Endodermal cell (in vitro differentiated cells): Measurements from ENCODE around the gene TMPRSS4. TPM values are rescaled to one million over a fixed set of nuclear protein-coding genes. Genes with fewer than 3 reads are reported as not detected.

Experiments used
- DNase-seq: peaks from one replicate; pipeline ENCODE4 v3.0.0-alpha.2; 2017
- H3K27ac ChIP-seq: 2 replicates; pipeline ENCODE4 v1.5.1; 2013; ENCODE audit warnings: mild to moderate bottlenecking, low read depth, low read length, moderate library complexity
- H3K27me3 ChIP-seq: 2 replicates; pipeline ENCODE4 v1.6.1; 2013; ENCODE audit warnings: mild to moderate bottlenecking, low read length, moderate library complexity; ENCODE audit not compliant: insufficient read depth, control insufficient read depth, poor library complexity, severe bottlenecking
- H3K36me3 ChIP-seq: 2 replicates; pipeline ENCODE4 v1.7.0; 2013; ENCODE audit warnings: mild to moderate bottlenecking, low read length, moderate library complexity; ENCODE audit not compliant: control insufficient read depth, insufficient read depth
- H3K4me1 ChIP-seq: one replicate; pipeline ENCODE4 v1.7.0; 2013; ENCODE audit warnings: low read length; ENCODE audit not compliant: control insufficient read depth, insufficient read depth
- H3K4me3 ChIP-seq: 2 replicates; pipeline ENCODE4 v1.5.1; 2013; ENCODE audit warnings: mild to moderate bottlenecking, low read length, moderate library complexity
- H3K9ac ChIP-seq: 2 replicates; pipeline ENCODE4 v1.6.1; 2013; ENCODE audit warnings: mild to moderate bottlenecking, low read length, moderate library complexity; ENCODE audit not compliant: poor library complexity, severe bottlenecking; ENCODE audit errors: extremely low read depth
- H3K9me3 ChIP-seq: 2 replicates; pipeline ENCODE4 v1.6.1; 2013; ENCODE audit warnings: mild to moderate bottlenecking, low read length, moderate library complexity; ENCODE audit not compliant: control insufficient read depth
- H3K27ac Mint-ChIP-seq: 2 replicates; pipeline ENCODE4 v1.8.0; 2020; ENCODE audit warnings: mixed read lengths
- H3K27me3 Mint-ChIP-seq: 2 replicates; pipeline ENCODE4 v1.8.0; 2021; ENCODE audit warnings: mild to moderate bottlenecking, mixed read lengths; ENCODE audit not compliant: insufficient read depth
- H3K36me3 Mint-ChIP-seq: 2 replicates; pipeline ENCODE4 v1.8.0; 2020; ENCODE audit warnings: low read depth, mixed read lengths
- H3K4me1 Mint-ChIP-seq: 2 replicates; pipeline ENCODE4 v1.8.0; 2020; ENCODE audit warnings: mixed read lengths
- H3K4me3 Mint-ChIP-seq: 2 replicates; pipeline ENCODE4 v1.8.0; 2020; ENCODE audit warnings: mild to moderate bottlenecking, moderate library complexity, mixed read lengths
- H3K9me3 Mint-ChIP-seq: 2 replicates; pipeline ENCODE4 v1.8.0; 2020; ENCODE audit warnings: mild to moderate bottlenecking, mixed read lengths
- WGBS, 2 experiments: methylation state at CpG; one replicate each; pipeline versions ENCODE4 v1.1.5 to v1.1.7; 2013; ENCODE audit warnings: missing lambda C conversion rate in 2 of 2, mixed read lengths in 1 of 2; ENCODE audit not compliant: insufficient coverage in 1 of 2, insufficient read length in 1 of 2; 5-methylcytosine and 5-hydroxymethylcytosine counted together
- total RNA-seq, 2 donors: library from RNA; stranded (reverse); fragmentation: NEBNext Ultra II Directional in 1 of 2; extraction: Animal tissue kit (Norgen Biotek cat#: 25700) in 1 of 2; gene quantifications; 2 replicates in 1 of 2; 3 replicates in 1 of 2; pipeline ENCODE4 v1.2.1, GENCODE V29; 2021
- TF ChIP-seq, protein P1 (sequence below): fragments of 200-600 bp; sonication (generic); conservative IDR thresholded peaks from 2 replicates; pipeline ENCODE4 v1.5.0; 2021; ENCODE audit warnings: antibody characterized with exemption, mild to moderate bottlenecking

The TMPRSS4 gene
- total RNA-seq, 2 donors from 2014 or later: not detected

DNA sequence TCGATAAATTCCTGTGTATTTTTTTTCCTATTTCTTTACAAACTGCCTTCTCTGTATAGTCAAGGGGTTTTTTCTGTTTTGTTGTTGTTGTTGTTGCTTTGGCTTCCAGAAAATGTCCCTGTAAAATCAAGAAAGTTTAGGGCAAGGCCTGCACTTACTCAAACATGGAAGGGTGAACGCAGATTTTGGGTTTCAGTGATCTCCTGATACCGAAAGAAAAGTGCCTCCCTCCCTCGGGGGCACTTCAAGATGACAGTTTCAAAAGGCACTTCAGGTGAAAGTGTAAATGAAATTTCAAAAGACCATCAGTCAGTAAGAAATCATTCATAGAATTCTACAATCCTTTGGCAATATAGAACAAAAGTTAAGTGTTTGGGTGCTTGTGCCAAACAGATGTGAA lies 43.4 kb upstream of the TMPRSS4 start:
- H3K36me3 ChIP-seq: no peaks in the 10 kb centered on the region
- 65 to 84% methylated on average over 2 to 3 of the region's 4 CpGs for WGBS, 2 experiments
- DNase-seq: no peak
- H3K27me3 ChIP-seq: no peaks in the 10 kb centered on the region
- H3K27me3 Mint-ChIP-seq: peaks cover 8% of the 10 kb centered on the region
- H3K27ac ChIP-seq: no peak overlapping the region
- TF ChIP-seq, protein P1, sequence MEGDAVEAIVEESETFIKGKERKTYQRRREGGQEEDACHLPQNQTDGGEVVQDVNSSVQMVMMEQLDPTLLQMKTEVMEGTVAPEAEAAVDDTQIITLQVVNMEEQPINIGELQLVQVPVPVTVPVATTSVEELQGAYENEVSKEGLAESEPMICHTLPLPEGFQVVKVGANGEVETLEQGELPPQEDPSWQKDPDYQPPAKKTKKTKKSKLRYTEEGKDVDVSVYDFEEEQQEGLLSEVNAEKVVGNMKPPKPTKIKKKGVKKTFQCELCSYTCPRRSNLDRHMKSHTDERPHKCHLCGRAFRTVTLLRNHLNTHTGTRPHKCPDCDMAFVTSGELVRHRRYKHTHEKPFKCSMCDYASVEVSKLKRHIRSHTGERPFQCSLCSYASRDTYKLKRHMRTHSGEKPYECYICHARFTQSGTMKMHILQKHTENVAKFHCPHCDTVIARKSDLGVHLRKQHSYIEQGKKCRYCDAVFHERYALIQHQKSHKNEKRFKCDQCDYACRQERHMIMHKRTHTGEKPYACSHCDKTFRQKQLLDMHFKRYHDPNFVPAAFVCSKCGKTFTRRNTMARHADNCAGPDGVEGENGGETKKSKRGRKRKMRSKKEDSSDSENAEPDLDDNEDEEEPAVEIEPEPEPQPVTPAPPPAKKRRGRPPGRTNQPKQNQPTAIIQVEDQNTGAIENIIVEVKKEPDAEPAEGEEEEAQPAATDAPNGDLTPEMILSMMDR: no peak
- no peak overlapping the region for H3K27ac Mint-ChIP-seq
- H3K4me3 ChIP-seq: no peak overlapping the region
- no peaks in the 10 kb centered on the region for H3K36me3 Mint-ChIP-seq
- no peaks in the 10 kb centered on the region for H3K9me3 ChIP-seq
- H3K9ac ChIP-seq: no peak overlapping the region
- H3K9me3 Mint-ChIP-seq: no peaks in the 10 kb centered on the region
- H3K4me3 Mint-ChIP-seq: no peak overlapping the region
- no peaks in the 10 kb centered on the region for H3K4me1 ChIP-seq
- no peaks in the 10 kb centered on the region for H3K4me1 Mint-ChIP-seq

GRCh38 chr11:118042141-118042540 lies 34.7 kb upstream of the TMPRSS4 start:
- no peaks in the 10 kb centered on the region for H3K4me1 ChIP-seq
- no peaks in the 10 kb centered on the region for H3K27me3 ChIP-seq
- H3K4me3 Mint-ChIP-seq: no peak overlapping the region
- no peaks in the 10 kb centered on the region for H3K36me3 ChIP-seq
- H3K27ac Mint-ChIP-seq: no peak overlapping the region
- DNase-seq: no peak
- H3K27ac ChIP-seq: no peak overlapping the region
- H3K9ac ChIP-seq: no peak overlapping the region
- peaks cover 13% of the 10 kb centered on the region for H3K27me3 Mint-ChIP-seq
- no peaks in the 10 kb centered on the region for H3K9me3 Mint-ChIP-seq
- no peaks in the 10 kb centered on the region for H3K36me3 Mint-ChIP-seq
- TF ChIP-seq, protein P1: no peak
- H3K9me3 ChIP-seq: no peaks in the 10 kb centered on the region
- no peaks in the 10 kb centered on the region for H3K4me1 Mint-ChIP-seq
- H3K4me3 ChIP-seq: no peak overlapping the region
- WGBS, 2 experiments: 80% methylated on average over 1 of the region's 1 CpG; no CpG with 5 or more reads in 1 of the 2 experiments

DNA sequence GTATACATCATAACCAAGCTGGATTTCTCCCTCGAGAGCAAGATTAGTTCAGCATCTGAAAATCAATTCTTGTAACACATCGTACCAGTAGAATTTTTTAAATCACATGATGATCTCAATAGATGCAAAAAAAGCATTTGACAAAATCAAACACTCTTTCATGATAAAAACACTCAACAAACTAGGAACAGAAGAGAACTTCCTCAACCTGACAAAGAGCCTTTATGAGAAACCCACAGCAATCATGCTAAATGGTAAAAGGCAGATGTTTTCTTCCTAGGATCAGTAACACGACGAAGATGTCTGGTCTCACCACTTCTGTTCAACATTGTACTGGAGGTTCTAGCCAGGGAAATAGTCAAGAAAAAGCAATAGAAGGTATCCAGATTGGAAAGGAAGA lies 34.1 kb upstream of the TMPRSS4 start:
- Mint-ChIP-seq H3K4me1 (no peaks in the 10 kb centered on the region), H3K4me3 (no peak overlapping the region), H3K36me3 (no peaks in the 10 kb centered on the region), H3K27me3 (peaks cover 13% of the 10 kb centered on the region), H3K27ac (no peak overlapping the region), H3K9me3 (no peaks in the 10 kb centered on the region)
- Histone ChIP-seq H3K27ac (no peak overlapping the region), H3K4me3 (no peak overlapping the region), H3K36me3 (no peaks in the 10 kb centered on the region), H3K4me1 (no peaks in the 10 kb centered on the region), H3K9me3 (no peaks in the 10 kb centered on the region), H3K9ac (no peak overlapping the region), H3K27me3 (no peaks in the 10 kb centered on the region)
- TF ChIP-seq, protein P1: no peak
- no peak for DNase-seq
- 91 to 95% methylated on average over 4 of the region's 4 CpGs for WGBS, 2 experiments
